CD4-positive, alpha-beta T cell treated with Interferon alpha-2 for 1 hour (primary cell): ENCODE measurements around the gene ITM2B.
A peak's percentile ranks its signal among the peaks of the same experiment; 100 is the strongest.

Experiments
- DNase-seq, 2 donors: peaks; one replicate each; pipeline ENCODE4 v3.0.0-alpha.2; 2020 to 2022

ITM2B gene

DNA sequence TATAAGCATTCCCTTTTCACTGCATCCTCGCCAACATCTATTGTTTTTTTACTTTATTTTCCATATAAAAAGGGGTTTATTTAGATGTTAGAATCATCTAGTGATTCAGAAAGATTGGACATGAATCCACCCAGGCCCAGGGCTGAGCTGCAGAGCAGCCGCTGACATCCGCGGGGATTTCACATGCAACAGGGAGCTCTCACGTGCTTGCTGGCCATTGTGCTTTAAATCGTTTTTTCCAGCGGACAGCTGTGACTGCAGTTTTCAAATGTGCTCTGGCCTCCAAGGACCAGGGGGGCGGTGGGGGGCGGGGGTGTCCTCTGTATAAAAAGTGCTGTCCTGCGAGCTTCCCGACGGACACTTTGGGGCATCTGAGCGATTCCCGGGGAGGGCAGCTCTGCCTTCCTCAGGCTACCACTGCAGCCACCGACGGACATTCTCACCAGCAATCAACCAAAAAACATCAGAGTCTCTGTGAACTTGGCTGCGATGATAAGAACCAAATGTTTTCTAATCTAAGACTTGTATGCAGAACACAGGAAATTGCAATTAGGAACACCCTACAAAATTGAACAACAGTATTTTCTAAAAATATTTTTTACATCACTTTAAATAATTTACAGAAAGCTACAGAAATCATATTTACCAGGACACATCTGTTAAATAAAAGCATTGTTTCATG lies 83.1 kb downstream of the ITM2B start:
- no peak for DNase-seq

DNA sequence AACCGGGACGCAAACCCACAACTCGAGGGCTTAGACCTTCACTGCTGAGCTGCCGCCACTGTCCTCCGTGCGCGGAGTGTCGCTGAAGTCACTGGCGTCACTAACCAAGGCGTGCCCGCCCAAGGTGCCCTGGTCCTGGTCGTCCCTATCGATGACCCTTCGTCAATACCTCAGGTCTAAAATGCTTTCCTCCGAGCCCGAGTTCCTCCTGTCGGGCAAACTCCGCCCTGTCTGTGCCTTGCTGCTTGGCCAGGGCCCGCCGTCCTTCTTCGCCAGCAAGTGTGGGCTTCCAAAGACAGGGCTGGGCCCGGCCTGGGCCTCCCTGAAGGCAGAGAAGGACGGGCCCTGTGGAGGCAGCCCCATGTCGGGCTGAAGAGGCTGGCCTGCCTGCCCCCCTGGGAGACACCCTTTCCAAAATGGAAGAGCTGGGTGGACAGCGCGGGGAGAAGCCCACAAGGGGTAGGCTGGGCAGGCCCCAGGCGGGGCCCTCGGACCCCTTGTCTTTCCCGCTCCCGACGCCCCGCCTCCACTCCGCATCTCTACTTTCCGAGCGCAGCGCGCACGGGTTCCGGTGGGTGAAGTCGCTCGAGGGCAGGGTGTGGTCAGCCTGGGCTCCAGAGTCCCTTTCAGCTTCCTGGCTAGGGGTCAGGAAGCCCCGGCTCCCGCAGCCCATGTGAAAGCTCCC lies 84.0 kb downstream of the ITM2B start:
- DNase-seq, result no peak

- peak in 1 of 2 donors; percentile 8 for DNase-seq
Measured at GRCh38 chr13:48317511-48318376, 84.7 kb downstream of the ITM2B start.

GRCh38 chr13:48318377-48318811 lies 85.4 kb downstream of the ITM2B start:
- peak in 1 of 2 donors; percentile 11 for DNase-seq

DNA sequence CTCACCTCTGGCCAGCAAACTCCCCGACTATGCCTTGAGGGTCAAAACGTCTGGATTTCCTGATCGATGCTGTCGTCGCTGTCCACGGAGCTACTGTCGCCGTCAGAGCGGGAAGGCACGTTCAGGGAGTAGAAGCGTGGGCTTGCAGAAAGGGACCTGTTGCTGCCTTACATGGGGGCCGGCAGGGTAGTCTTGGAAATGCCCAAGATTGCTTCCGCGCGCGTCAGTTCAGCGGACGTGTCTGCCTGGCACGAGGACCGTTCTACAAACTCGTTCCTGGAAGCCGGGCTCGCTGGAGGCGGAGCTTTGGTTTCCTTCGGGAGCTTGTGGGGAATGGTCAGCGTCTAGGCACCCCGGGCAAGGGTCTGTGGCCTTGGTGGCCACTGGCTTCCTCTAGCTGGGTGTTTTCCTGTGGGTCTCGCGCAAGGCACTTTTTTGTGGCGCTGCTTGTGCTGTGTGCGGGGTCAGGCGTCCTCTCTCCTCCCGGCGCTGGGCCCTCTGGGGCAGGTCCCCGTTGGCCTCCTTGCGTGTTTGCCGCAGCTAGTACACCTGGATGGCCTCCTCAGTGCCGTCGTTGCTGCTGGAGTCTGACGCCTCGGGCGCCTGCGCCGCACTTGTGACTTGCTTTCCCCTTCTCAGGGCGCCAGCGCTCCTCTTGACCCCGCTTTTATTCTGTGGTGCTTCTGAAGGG lies 86.0 kb downstream of the ITM2B start:
- peak; percentile 6 to 30 for DNase-seq
